SU-DHL-6 (cell line): ENCODE data around the gene NOPCHAP1.

Experiments used
- H2AFZ ChIP-seq: fragments of 200-600 bp; sonication (generic); 2 replicates; pipeline ENCODE4 v1.6.1; 2014; ENCODE audit warnings: low read depth, mild to moderate bottlenecking, moderate library complexity, mixed read lengths, antibody characterized with exemption, low read length; ENCODE audit not compliant: severe bottlenecking
- H3F3A ChIP-seq: fragments of 200-600 bp; shearing (Covaris generic); 2 replicates; pipeline ENCODE4 v1.6.0; 2016; ENCODE audit warnings: antibody characterized with exemption, mild to moderate bottlenecking; ENCODE audit not compliant: insufficient read depth
- H3K27ac ChIP-seq: fragments of 200-600 bp; sonication (generic); 2 replicates; pipeline ENCODE4 v1.5.1; 2016; ENCODE audit warnings: low read depth, mild to moderate bottlenecking, low read length, moderate library complexity, mixed read lengths
- H3K27me3 ChIP-seq: fragments of 200-600 bp; sonication (generic), shearing (Covaris generic); 2 replicates; pipeline ENCODE4 v1.6.0; 2014; ENCODE audit warnings: mild to moderate bottlenecking, low read length
- H3K36me3 ChIP-seq: fragments of 200-600 bp; sonication (generic); 2 replicates; pipeline ENCODE4 v1.6.1; 2014; ENCODE audit warnings: mild to moderate bottlenecking, low read length, mixed read lengths
- H3K4me2 ChIP-seq: fragments of 300-600, 200-600 bp; shearing (Covaris generic), sonication (generic); 2 replicates; pipeline ENCODE4 v1.6.0; 2014; ENCODE audit warnings: low read length, low read depth, mild to moderate bottlenecking; ENCODE audit not compliant: poor library complexity, severe bottlenecking
- H3K4me3 ChIP-seq: fragments of 200-600 bp; sonication (generic); 2 replicates; pipeline ENCODE4 v1.5.1; 2014; ENCODE audit warnings: antibody characterized with exemption, low read length, mild to moderate bottlenecking, mixed read lengths; ENCODE audit not compliant: insufficient read depth, poor library complexity, severe bottlenecking
- H3K79me2 ChIP-seq: fragments of 200-600 bp; sonication (generic); 2 replicates; pipeline ENCODE4 v1.6.1; 2014; ENCODE audit warnings: mild to moderate bottlenecking, low read length, moderate library complexity; ENCODE audit not compliant: insufficient read depth
- H3K9ac ChIP-seq: fragments of 200-600 bp; sonication (generic); 2 replicates; pipeline ENCODE4 v1.7.0; 2014; ENCODE audit warnings: mild to moderate bottlenecking, low read length
- H3K9me2 ChIP-seq: fragments of 200-600 bp; sonication (generic); replicated peaks from 2 replicates; pipeline ENCODE4 v1.6.1; 2014; ENCODE audit warnings: low read length; ENCODE audit not compliant: insufficient read depth
- H3K9me3 ChIP-seq: fragments of 200-600 bp; sonication (generic); 2 replicates; pipeline ENCODE4 v1.6.1; 2014; ENCODE audit warnings: low read length, mixed read lengths; ENCODE audit not compliant: insufficient read depth
- H4K20me1 ChIP-seq: fragments of 200-600 bp; sonication (generic); 2 replicates; pipeline ENCODE4 v1.6.1; 2014; ENCODE audit warnings: low read depth, mild to moderate bottlenecking, antibody characterized with exemption, low read length, moderate library complexity, mixed read lengths
- CTCF ChIP-seq: fragments of 200-600 bp; sonication (generic); IDR thresholded peaks from one replicate; pipeline ENCODE4 v1.5.1; 2017; ENCODE audit warnings: antibody characterized with exemption, mild to moderate bottlenecking, low read length, moderate library complexity; ENCODE audit not compliant: insufficient read depth, poor library complexity, severe bottlenecking
- EZH2phosphoT487 ChIP-seq: fragments of 200-600 bp; sonication (generic), shearing (Covaris generic); conservative IDR thresholded peaks from 2 replicates; pipeline ENCODE4 v1.6.1; 2018; ENCODE audit warnings: mild to moderate bottlenecking, antibody characterized with exemption, low read length, moderate library complexity, mixed read lengths

Gene NOPCHAP1

GRCh38 chr12:104998423-104999346, 12.6 kb downstream of the NOPCHAP1 start:
- Histone ChIP-seq H3F3A (no peaks in the 10 kb centered on the region), H3K9ac (no peak overlapping the region), H3K9me2 (no peaks in the 10 kb centered on the region), H3K36me3 (peaks cover 41% of the 10 kb centered on the region), H3K27me3 (no peaks in the 10 kb centered on the region), H3K4me2 (no peak overlapping the region), H3K9me3 (no peaks in the 10 kb centered on the region), H3K79me2 (no peaks in the 10 kb centered on the region), H4K20me1 (no peaks in the 10 kb centered on the region), H3K4me3 (no peak overlapping the region), H2AFZ (no peak overlapping the region), H3K27ac (no peak overlapping the region)
- no peak for TF ChIP-seq CTCF
- no peak for TF ChIP-seq EZH2phosphoT487

GRCh38 chr12:104999347-104999685, 13.2 kb downstream of the NOPCHAP1 start:
- Histone ChIP-seq H3K4me2 (no peak overlapping the region), H3K9me3 (no peaks in the 10 kb centered on the region), H3F3A (no peaks in the 10 kb centered on the region), H4K20me1 (no peaks in the 10 kb centered on the region), H3K79me2 (no peaks in the 10 kb centered on the region), H3K27me3 (no peaks in the 10 kb centered on the region), H3K4me3 (no peak overlapping the region), H3K27ac (no peak overlapping the region), H3K9me2 (no peaks in the 10 kb centered on the region), H3K36me3 (peaks cover 44% of the 10 kb centered on the region), H3K9ac (no peak overlapping the region), H2AFZ (no peak overlapping the region)
- no peak for TF ChIP-seq EZH2phosphoT487
- TF ChIP-seq CTCF: no peak

GRCh38 chr12:105001476-105001875, 15.4 kb downstream of the NOPCHAP1 start:
- no peaks in the 10 kb centered on the region for H3K9me2 ChIP-seq
- no peaks in the 10 kb centered on the region for H3K79me2 ChIP-seq
- TF ChIP-seq EZH2phosphoT487 (no peak), CTCF (no peak)
- no peak overlapping the region for H3K4me2 ChIP-seq
- H3K27ac ChIP-seq: no peak overlapping the region
- H2AFZ ChIP-seq: no peak overlapping the region
- H3K27me3 ChIP-seq: no peaks in the 10 kb centered on the region
- H3K36me3 ChIP-seq: peaks cover 40% of the 10 kb centered on the region
- no peaks in the 10 kb centered on the region for H3F3A ChIP-seq
- no peak overlapping the region for H3K4me3 ChIP-seq
- H4K20me1 ChIP-seq: no peaks in the 10 kb centered on the region
- no peaks in the 10 kb centered on the region for H3K9me3 ChIP-seq
- no peak overlapping the region for H3K9ac ChIP-seq
